K562 (cell line): ENCODE results near the gene CMPK1. TPM values are rescaled to one million over a fixed set of nuclear protein-coding genes. Genes with fewer than 3 reads are reported as not detected.

Experiments
- CBFB ChIP-seq: sonication (generic); formaldehyde crosslinking; IDR thresholded peaks from 2 replicates; pipeline ENCODE4 v1.4.0; 2020; ENCODE audit warnings: mild to moderate bottlenecking, missing genetic modification reagents
- CEBPB ChIP-seq: fragments of 450-650 bp; IDR thresholded peaks from 2 replicates; pipeline ENCODE4 v1.6.1; 2016; ENCODE audit warnings: missing genetic modification characterization, missing compliant biosample characterization
- EP300 ChIP-seq: IDR thresholded peaks from 2 replicates; pipeline ENCODE4 v1.6.1; 2012; ENCODE audit warnings: low read length, improper control_type of control experiment
- FIP1L1 ChIP-seq: fragments of 200-400 bp; formaldehyde crosslinking; IDR thresholded peaks from 2 replicates; pipeline ENCODE4 v1.6.1; 2018; ENCODE audit warnings: mild to moderate bottlenecking, low read depth, low read length; ENCODE audit not compliant: poor library complexity, severe bottlenecking
- KDM4B ChIP-seq, 2 experiments: fragments of 450-650 bp in 1 of 2; sonication (generic) in 1 of 2; IDR thresholded peaks; 2 replicates each; pipeline ENCODE4 v1.6.1; 2016 to 2017; ENCODE audit warnings: borderline replicate concordance in 2 of 2, antibody characterized with exemption in 1 of 2, low read depth in 1 of 2, mild to moderate bottlenecking in 1 of 2
- KLF16 ChIP-seq: IDR thresholded peaks from 2 replicates; pipeline ENCODE4 v1.6.1; 2016; ENCODE audit warnings: antibody characterized with exemption
- MAFF ChIP-seq: IDR thresholded peaks from 2 replicates; pipeline ENCODE4 v1.6.1; 2012; ENCODE audit warnings: low read length, improper control_type of control experiment
- MCM7 ChIP-seq, 2 experiments: fragments of 450-650 bp; IDR thresholded peaks; 2 replicates each; pipeline ENCODE4 v1.6.1; 2016 to 2018
- MEIS2 ChIP-seq: fragments of 450-650 bp; IDR thresholded peaks from 2 replicates; pipeline ENCODE4 v1.6.1; 2014; ENCODE audit warnings: mild to moderate bottlenecking; ENCODE audit not compliant: partially characterized antibody
- MIER1 ChIP-seq: fragments of 450-650 bp; IDR thresholded peaks from 2 replicates; pipeline ENCODE4 v1.6.1; 2016; ENCODE audit warnings: antibody characterized with exemption, mild to moderate bottlenecking, low read depth
- NBN ChIP-seq: fragments of 450-650 bp; IDR thresholded peaks from 2 replicates; pipeline ENCODE4 v1.6.1; 2016; ENCODE audit warnings: low read depth, mild to moderate bottlenecking
- NFE2 ChIP-seq: IDR thresholded peaks from 2 replicates; pipeline ENCODE4 v1.6.1; 2014; ENCODE audit warnings: antibody characterized with exemption, low read depth
- PHF8 ChIP-seq: fragments of 200-600 bp; sonication (generic); IDR thresholded peaks from 2 replicates; pipeline ENCODE4 v1.6.1; 2012; ENCODE audit warnings: mixed run types, mild to moderate bottlenecking, inconsistent platforms, low read length, moderate library complexity, borderline replicate concordance
- PHTF2 ChIP-seq: fragments of 250-450 bp; sonication (Bioruptor Pico); IDR thresholded peaks from 2 replicates; pipeline ENCODE4 v1.5.0; 2021; ENCODE audit warnings: mild to moderate bottlenecking
- PRDM10 ChIP-seq: fragments of 450-650 bp; IDR thresholded peaks from 2 replicates; pipeline ENCODE4 v1.6.1; 2018; ENCODE audit not compliant: partially characterized antibody
- RBM17 ChIP-seq: fragments of 200-400 bp; formaldehyde crosslinking; IDR thresholded peaks from 2 replicates; pipeline ENCODE4 v1.6.1; 2017; ENCODE audit warnings: low read depth, mild to moderate bottlenecking, low read length, borderline replicate concordance
- RBM34 ChIP-seq: fragments of 200-400 bp; formaldehyde crosslinking; IDR thresholded peaks from 2 replicates; pipeline ENCODE4 v1.6.1; 2018; ENCODE audit warnings: low read length, borderline replicate concordance; ENCODE audit not compliant: insufficient read depth
- SETDB1 ChIP-seq: IDR thresholded peaks from one replicate; pipeline ENCODE4 v1.6.1; 2012; ENCODE audit warnings: low read length, control low read depth, inconsistent platforms
- SREBF2 ChIP-seq: sonication (generic); formaldehyde crosslinking; IDR thresholded peaks from 2 replicates; pipeline ENCODE4 v1.4.0; 2020; ENCODE audit warnings: mild to moderate bottlenecking, missing genetic modification reagents
- TCF7L2 ChIP-seq: fragments of 150-350 bp; IDR thresholded peaks from 2 replicates; pipeline ENCODE4 v1.6.1; 2016; ENCODE audit warnings: low read depth, mild to moderate bottlenecking, low read length, moderate library complexity
- ZBTB1 ChIP-seq: sonication (generic); formaldehyde crosslinking; IDR thresholded peaks from 2 replicates; pipeline ENCODE4 v1.8.1; 2023; ENCODE audit warnings: missing genetic modification reagents, low read depth, mild to moderate bottlenecking, borderline replicate concordance
- ZBTB26 ChIP-seq: fragments of 450-650 bp; formaldehyde crosslinking; IDR thresholded peaks from 2 replicates; pipeline ENCODE4 v1.4.0; 2022; ENCODE audit warnings: missing genetic modification characterization
- ZFP30 ChIP-seq: fragments of 250-450 bp; sonication (Bioruptor Pico); IDR thresholded peaks from 2 replicates; pipeline ENCODE4 v1.8.0; 2022; ENCODE audit warnings: moderate library complexity, mild to moderate bottlenecking, inconsistent platforms, borderline replicate concordance
- ZNF140 ChIP-seq: fragments of 250-450 bp; sonication (Bioruptor Pico); IDR thresholded peaks from 2 replicates; pipeline ENCODE4 v1.8.0; 2021; ENCODE audit warnings: moderate library complexity, mild to moderate bottlenecking, inconsistent platforms
- ZNF174 ChIP-seq: fragments of 250-450 bp; sonication (Bioruptor Pico); IDR thresholded peaks from 2 replicates; pipeline ENCODE4 v1.4.0; 2020; ENCODE audit warnings: mild to moderate bottlenecking
- ZNF512 ChIP-seq: IDR thresholded peaks from 2 replicates; pipeline ENCODE4 v1.6.1; 2016; ENCODE audit warnings: missing genetic modification characterization, missing compliant biosample characterization
- polyA plus RNA-seq, 8 experiments: library from polyadenylated mRNA; depleted of rRNA in 4 of 8; stranded (reverse) in 5 of 8; unstranded in 3 of 8; fragments of >200 nt; fragmentation: Nextera tagmentation in 2 of 8; fragmentation: Illumina TruSeq in 1 of 8; extraction: Ambion mirVana in 2 of 8; extraction: Trizol in 1 of 8; gene quantifications; 2 replicates each; pipeline versions ENCODE4 v1.2.1 to v1.2.3, GENCODE V29; 2011 to 2014; ENCODE audit warnings: inconsistent platforms in 1 of 8, missing spikeins in 1 of 8
- total RNA-seq, 7 experiments: library from RNA; depleted of rRNA in 6 of 7; stranded (reverse); fragments of >200 nt in 6 of 7; fragmentation: Illumina TruSeq in 2 of 7; extraction: Trizol in 2 of 7; gene quantifications; 2 replicates each; pipeline versions ENCODE4 v1.2.1 to v1.2.3, GENCODE V29; 2011 to 2021; ENCODE audit warnings: low replicate concordance in 1 of 7

CMPK1 gene
- total and polyA plus RNA-seq, 9 of the 15 experiments (the other 6 are each of a cell fraction or from before 2014, with no cell fraction given): 54.5 to 197 (median 116) TPM

GRCh38 chr1:47331875-47332274 lies 1.7 kb upstream of the CMPK1 start (continued):
- no peak for TF ChIP-seq ZBTB1 (CRISPR knock-in tag)
- no peak for TF ChIP-seq ZNF140 (CRISPR knock-in tag)
- no peak for TF ChIP-seq SETDB1
- TF ChIP-seq ZBTB26 (CRISPR knock-in tag): peak; percentile 51; the same call in 1 of the 2 replicates
- TF ChIP-seq KLF16: no peak
- TF ChIP-seq EP300: no peak
- TF ChIP-seq ZFP30 (CRISPR knock-in tag): no peak
- no peak for TF ChIP-seq MEIS2
- no peak for TF ChIP-seq NFE2
- TF ChIP-seq PRDM10: peak; percentile 97
- TF ChIP-seq RBM17: no peak
- TF ChIP-seq MCM7 (IDR thresholded peaks at IDR 0.05): no peak
- TF ChIP-seq NBN: no peak
- TF ChIP-seq FIP1L1: no peak
- TF ChIP-seq MAFF: peak; percentile 56
- TF ChIP-seq MIER1: no peak
- no peak for TF ChIP-seq CEBPB (tag)
- TF ChIP-seq CBFB (CRISPR knock-in tag): no peak
- TF ChIP-seq ZNF174: no peak
- TF ChIP-seq ZNF512 (tag): peak; percentile 85
- no peak for TF ChIP-seq KDM4B (IDR thresholded peaks at IDR 0.05; ENCODE audit: borderline replicate concordance in 2 of 2, low read depth in 1 of 2)
- no peak for TF ChIP-seq PHF8
- TF ChIP-seq TCF7L2: peak; percentile 50; the same call in 1 of the 2 replicates
- TF ChIP-seq PHTF2: no peak
- TF ChIP-seq SREBF2 (CRISPR knock-in tag): no peak
- no peak for TF ChIP-seq RBM34
